Panc1 (cell line): ENCODE results near the gene SCGB3A1.

Experiments used
- CTCF ChIP-seq: fragments of 450-650 bp; IDR thresholded peaks from 2 replicates; pipeline ENCODE4 v1.5.1; 2017; ENCODE audit warnings: mild to moderate bottlenecking
- POLR2AphosphoS5 ChIP-seq: IDR thresholded peaks from 2 replicates; pipeline ENCODE4 v1.6.1; 2012; ENCODE audit warnings: mild to moderate bottlenecking, low read depth, low read length, moderate library complexity
- REST ChIP-seq, 2 experiments: IDR thresholded peaks; 2 replicates each; pipeline ENCODE4 v1.6.1; 2011 to 2012; ENCODE audit warnings: low read depth in 2 of 2, control low read depth in 1 of 2, low read length in 1 of 2, mild to moderate bottlenecking in 1 of 2, moderate library complexity in 1 of 2; ENCODE audit not compliant: insufficient read depth in 1 of 2
- SIN3A ChIP-seq: IDR thresholded peaks from 2 replicates; pipeline ENCODE4 v1.6.1; 2012; ENCODE audit warnings: low read depth, mild to moderate bottlenecking, low read length, moderate library complexity, borderline replicate concordance; ENCODE audit not compliant: insufficient read depth
- TCF7L2 ChIP-seq: IDR thresholded peaks from 2 replicates; pipeline ENCODE4 v1.6.1; 2011; ENCODE audit warnings: mild to moderate bottlenecking, low read depth, low read length, inconsistent platforms

- no peak for TF ChIP-seq SIN3A
- TF ChIP-seq CTCF: no peak
- TF ChIP-seq POLR2AphosphoS5: no peak
- TF ChIP-seq TCF7L2: no peak
- no peak for TF ChIP-seq REST (IDR thresholded peaks at IDR 0.05; ENCODE audit: insufficient read depth in 1 of 2, low read depth in 2 of 2, low read length in 1 of 2)
These were observed 30.0 kb upstream of the SCGB3A1 start for GRCh38 chr5:180621311-180621710.
